GM18498 (cell line): Measurements from ENCODE around the gene JAZF1.

Source experiments
- ATAC-seq: cut with Tn5 transposase; IDR thresholded peaks from one replicate; pipeline ENCODE4 v1.9.1; 2021; ENCODE audit warnings: mild to moderate bottlenecking, moderate library complexity; ENCODE audit not compliant: unreplicated experiment

Gene JAZF1

DNA sequence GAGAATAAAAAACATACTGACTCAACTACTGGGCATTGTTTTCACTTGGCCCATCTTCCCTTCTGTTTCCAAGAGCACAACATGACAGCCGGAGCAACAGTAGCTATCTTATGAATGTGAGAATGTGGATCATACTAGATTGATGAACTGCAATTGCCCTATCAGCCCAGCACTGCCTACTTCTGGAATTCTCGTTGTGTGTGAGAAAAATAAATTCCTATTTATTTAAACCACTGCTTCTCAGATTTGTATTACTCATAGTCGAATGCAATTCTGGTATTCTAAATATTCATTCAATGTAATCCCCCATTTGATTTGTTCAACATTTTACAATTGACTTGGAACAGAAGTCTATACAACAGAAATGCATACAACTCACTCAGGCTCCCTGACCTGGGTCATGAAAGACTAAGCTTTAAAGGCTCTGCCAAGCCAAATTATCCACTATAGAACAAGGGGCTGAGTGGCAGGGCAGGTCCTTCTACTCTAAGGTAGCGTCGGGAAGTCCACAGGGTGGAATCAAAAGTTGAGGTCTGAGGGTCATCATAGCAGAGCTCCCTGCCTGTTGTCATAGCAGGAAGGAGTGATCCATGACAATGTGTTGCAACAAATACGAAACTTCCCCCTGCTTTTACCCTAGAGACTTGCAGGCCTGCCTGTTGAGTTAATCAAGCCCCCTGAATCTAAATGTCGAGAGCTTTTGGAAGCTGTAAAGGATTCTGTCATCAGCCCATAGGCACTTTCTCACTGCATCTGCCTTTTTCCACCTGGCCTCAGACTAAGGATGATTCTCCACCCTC lies 12.4 kb upstream of the JAZF1 start:
- ATAC-seq, result no peak

DNA sequence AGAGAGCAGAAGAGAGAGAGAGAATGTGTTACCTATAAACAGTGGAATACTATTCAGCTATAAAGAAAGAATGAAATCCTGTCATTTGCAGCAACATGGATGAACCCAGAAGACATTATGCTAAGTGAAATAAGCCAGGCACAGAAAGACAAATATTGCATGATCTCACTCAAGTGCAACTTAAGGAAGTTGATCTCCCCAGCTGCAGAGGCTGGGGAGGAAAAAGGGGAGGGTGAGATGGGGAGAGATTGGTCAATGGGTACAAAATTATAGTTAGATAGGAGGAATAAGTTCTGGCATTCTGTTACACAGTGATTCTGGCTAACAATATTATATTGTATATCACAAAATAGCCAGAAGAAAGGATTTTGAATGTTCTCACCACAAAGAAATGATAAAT lies 11.2 kb upstream of the JAZF1 start:
- ATAC-seq, result no peak

DNA sequence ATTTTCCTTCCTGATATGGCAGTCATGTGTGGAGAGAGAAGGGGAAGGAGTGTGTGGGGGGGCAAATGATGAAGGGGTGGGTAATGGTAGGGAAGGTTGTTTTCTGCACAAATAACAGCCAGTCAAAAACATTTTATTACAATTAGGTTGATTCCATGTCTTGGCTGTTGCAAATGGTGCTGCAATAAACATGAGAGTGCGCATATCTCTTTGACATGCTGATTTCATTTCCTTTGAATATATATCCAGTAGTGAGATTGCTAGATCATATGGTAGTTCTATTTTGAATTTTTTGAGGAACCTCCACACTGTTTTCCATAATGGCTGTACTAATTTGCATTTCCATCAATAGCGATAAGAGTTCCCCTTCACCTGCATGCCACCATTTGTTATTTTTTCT lies 10.6 kb upstream of the JAZF1 start:
- no peak for ATAC-seq

DNA sequence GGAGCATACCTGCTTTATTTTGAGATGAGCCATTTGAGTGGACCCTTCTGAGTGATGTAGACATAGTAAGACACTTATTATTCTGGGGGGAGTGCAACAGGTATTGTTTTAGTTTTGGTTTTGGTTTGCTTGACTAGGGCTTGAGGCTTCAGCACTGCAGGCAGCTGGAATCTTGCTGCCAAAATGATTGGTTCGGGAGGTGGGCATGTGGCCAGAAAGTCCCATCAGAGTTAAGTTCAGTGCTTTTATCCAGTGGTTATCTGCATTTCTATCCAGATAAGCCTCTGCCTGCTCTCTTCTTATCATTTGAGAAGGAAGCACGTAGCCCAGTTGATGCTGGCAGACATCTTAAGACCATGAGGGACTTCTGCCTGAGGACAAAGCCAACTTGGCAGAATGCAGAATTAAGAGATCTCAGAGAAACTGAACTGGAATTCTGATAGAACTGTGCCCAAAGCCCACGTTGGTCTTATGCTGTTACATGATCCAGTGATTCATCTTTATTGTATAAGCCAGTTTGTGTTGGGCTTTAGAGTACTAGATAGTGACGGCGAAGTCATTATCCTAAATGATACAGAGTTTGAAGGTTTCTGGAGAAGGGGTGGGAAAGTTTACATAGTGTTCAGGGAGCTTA lies 9.6 kb upstream of the JAZF1 start:
- no peak for ATAC-seq

DNA sequence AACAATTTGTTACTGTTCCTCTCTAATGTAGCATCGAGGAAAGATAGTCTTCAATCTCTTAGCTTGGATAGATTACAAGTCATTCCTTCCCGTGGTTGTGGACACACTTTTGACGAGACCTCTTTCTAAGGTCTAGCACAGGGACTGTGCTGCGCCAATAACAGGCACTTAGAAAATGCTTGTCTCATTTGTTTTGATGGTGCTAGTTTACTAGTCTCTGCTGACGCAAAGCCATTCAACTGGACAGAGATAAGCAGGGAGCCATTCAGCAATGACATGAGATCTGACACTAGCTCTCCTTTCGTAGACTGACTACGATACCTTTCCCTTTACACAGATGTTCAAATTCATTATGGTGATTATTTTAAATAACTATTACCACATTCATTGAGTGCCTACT lies 6.4 kb upstream of the JAZF1 start:
- ATAC-seq, result no peak

DNA sequence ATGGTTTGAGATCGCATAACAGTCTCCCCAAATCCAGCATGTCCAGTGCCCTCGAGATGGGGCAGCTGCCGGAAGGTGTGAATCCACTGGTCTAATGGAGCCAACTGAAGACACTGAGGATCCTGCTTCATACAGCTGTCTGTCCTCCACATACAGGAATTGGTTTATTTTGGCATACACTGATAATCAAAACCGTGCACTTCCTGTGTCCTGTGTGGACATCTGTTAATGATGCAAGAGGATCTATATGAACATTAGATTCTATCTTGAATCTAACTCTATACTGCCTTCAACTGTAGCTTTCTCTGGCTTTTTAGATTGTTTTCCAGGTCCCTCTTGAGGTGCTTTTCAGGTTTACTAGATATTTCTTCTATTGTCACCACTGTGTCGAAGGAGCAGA lies 3.0 kb upstream of the JAZF1 start:
- ATAC-seq, result no peak

DNA sequence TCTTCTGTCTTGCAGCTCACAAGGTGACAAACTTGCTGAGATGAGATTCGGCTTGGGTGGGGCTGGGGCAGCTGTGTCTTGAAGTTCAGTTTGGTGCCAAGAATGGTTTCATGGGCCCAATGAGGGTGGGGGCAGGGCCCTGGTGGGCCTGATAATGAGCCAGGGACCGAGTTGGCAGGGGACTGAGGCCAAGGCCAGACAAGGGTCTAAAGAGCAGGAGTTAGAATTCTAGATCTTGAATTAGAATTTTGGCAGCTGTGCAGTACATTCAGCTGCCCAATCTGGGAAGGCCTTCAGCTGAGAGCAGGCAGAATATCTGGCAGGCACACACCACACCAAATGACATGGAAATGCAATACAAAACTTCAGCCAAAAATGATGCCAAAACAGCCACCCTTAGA lies 1.5 kb upstream of the JAZF1 start:
- no peak for ATAC-seq

DNA sequence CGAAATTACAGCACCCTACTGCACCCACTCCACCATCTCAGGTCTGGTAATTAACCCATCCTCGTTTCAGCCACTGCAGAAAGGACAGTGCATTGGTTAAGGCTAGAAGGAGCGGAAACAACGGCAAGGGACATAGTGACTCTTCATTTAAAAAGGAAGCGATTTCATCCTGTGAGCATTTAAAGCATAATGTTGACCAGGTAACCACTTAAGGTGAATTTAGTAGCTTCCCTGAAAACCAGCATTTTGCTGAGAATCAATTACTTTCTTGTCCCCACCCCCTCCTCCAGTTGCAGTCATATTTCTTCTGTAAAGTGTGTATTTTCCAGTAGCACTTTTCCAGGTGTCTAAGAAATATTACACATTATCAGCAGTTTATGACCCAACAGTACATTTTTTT lies 821 bp upstream of the JAZF1 start:
- no peak for ATAC-seq

DNA sequence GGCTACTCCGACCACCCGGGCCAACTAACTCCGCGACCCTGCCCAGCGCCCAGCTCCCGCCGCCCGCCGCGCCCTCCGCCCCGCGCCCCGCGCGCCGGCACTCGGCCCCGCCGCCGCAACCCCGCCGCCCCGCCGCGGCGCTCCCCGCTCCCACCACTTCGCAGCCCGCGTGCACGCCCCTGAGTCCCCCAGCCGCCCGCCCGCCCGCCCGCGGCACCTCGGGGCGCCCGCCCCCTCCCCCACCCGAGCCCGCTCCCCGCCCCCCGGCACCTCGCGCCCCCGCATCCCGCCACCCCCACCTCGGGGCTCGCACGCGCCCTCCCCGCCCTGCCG lies 598 bp downstream of the JAZF1 start:
- no peak for ATAC-seq

DNA sequence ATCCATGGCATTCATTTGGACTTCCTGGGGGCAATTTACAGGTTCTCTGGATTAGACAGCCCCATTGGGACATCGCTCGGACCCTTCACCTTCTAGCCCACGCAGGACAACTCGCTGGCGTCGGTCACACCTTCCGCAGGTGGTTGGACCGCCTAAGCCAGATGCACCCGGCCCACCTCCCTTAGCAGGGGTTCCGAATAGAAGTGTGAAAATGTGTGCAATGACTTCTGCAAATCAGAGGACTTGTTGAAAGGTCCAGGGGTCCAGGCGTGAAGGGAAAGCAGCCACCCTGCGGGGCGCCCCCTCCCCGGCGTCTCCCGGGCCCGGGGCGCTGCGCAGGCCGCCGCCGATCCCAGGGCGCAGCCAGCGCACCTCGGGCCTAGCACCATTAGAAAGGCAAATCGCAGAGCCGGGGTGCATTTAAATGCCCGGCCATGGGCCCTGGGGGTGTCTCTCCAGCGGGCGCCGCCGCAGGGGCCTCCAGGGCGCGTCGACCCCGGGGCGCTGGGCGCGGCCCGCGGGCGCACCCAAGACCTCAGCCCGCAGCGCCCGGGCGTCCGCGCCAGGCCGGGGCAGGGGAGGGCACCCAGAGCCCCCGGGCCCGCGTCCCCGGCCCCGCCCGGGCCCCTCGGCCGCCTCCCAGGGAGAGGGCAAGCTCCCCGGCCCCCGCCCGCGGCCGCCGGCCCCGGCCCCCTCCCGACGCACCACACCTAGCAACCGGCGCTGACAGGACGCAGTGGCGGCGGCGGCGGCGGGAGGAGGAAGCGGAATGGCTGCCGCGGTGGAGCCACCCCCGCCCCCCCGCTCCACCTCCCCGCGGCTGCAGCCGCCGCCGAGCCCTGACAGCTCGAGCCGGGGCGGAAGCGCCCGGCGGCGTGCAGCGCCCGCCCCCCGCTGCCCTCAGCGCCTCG lies 1.2 kb downstream of the JAZF1 start:
- ATAC-seq, result peak; percentile 82

DNA sequence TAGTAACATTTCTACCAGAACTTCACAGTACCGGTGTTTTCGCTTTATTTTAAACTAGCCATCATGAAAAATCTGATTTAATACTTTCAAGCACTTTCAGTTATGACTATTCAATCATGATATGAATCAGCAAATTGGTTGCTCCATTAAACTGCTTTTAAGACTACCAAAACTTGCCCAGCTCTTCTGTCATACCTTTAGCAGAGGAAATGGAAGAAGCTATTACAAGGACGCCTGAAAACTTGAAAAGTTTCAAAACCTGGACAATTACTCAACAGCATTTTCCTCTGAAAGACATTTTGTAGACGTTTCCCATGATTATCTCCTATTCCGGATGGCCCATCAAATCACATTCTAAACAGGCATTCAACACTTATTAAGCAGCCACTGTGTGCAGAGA lies 2.0 kb downstream of the JAZF1 start:
- ATAC-seq, result no peak

DNA sequence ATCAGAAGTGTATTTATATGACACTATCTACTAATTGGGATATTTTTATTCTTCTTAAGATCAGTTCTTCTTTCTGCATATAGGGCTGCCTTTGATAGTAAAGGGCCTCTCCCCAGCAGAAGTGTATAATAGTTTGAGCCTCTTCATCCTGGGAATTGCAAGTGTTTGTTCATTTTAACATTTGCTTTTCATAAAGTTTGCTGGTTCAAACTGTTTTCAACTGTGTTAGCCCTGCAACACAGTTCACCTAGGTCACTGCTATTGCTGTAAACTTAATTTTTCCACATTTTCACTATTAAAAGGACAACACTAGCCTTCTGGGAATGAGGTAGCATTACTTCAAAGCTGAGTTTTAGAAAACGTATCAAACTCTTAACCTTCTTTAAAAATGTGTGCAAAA lies 2.8 kb downstream of the JAZF1 start:
- no peak for ATAC-seq

DNA sequence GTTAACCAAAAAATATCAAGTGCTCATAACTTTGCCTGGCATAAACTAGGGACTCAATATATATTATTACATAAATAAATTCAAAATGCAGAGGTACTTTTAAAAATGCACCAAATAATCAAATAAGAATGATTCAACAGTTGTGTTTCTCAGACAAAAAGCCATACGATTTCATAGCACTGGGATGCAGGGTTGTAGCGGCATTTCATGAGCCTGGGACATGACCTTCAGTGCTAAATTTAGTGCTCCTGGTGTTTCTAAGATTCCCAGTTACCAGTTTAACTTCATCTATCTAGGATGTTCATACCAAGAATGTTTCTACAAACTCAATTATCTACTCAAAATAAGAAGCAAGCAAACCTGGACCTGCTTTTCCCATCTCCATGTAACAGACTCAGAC lies 4.0 kb downstream of the JAZF1 start:
- ATAC-seq, result no peak

DNA sequence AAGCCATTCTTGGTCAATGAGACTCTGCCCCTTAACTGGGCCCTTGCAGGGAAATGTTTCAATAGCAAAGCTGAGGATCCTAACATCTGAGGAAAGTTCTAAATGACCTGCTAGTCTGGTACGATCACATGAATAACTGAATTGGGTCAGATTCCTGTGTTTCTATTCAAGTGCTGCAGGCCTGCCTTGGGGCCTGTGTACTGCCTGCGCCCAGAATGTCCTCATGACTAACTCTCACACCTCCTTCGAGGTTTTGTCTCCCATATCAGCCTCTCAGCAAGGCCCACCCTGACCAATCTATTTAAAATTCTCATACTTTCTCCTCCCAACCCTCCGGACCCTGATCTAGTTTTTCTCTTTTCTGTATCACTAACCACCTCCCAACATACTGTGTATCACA lies 4.4 kb downstream of the JAZF1 start:
- no peak for ATAC-seq

DNA sequence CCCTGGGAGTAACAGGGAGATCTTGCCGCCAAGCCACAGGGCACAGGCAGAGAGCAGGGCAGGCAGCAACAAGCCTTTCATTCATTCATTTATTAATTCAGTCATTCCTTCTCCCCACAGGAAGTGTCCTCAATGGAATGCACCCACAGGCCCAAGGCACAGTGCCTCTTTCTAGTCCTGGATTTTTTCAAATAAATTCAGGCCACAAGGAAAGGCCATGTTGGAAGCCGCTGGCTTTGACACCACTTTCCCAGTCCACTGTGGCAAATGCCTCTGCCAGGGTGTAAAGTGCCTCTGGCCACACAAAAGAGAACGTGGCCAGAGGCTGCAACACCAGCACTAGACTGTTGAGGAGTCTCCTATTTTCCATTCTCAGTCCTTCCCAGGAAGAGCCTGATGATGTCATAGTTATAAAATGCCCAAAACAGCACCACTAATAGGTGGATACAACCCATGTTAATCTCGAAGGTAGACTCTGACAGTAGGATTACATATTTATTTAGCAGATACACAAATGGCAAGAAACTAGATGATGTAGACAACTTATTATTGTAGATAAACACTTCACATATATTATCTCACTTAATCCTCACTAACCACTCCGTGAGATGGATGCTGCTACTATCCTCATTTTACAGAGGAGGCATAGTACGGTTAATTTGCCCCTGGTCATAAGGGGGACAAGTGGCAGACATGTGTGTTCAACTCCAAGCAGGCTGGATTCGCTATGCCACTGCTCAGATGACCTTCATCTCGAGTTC lies 5.5 kb downstream of the JAZF1 start:
- no peak for ATAC-seq

DNA sequence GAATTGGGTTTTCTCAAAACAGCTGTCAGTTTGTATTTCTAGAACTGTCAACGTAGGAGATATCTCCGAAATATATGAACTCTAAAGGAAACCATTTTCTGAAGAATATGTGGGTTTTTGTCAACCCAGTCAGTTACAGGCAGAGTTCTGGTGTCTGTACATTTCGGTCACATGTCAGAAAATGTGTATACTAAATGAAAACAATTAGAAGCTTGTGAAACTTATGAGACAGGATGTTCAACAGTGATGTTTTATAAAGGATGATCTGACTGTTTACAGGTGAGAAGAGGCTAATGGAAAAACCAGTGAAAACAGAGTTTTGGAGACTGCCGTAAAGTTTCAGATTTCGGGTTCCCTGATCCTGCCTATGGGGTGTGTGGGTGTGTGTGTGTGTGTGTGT lies 6.2 kb downstream of the JAZF1 start:
- no peak for ATAC-seq

DNA sequence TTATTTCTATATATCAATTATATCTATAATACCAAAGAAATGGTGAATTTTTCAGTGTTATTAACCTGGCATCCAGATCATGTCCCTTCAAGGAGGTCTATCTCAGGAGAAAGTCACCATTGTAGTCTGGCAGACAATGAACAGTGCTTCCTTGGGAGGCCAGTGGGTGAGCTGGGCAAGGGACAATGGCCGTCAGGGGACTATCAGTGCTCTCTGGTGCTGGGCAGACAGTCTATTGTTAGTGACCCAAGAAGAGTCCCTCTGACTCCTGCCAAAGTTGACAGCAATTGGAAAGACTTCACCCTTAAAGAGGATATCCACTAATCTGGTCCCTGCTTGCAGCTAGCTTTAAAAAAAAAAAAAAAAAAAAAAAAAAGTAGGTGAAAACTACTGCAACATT lies 7.1 kb downstream of the JAZF1 start:
- no peak for ATAC-seq

DNA sequence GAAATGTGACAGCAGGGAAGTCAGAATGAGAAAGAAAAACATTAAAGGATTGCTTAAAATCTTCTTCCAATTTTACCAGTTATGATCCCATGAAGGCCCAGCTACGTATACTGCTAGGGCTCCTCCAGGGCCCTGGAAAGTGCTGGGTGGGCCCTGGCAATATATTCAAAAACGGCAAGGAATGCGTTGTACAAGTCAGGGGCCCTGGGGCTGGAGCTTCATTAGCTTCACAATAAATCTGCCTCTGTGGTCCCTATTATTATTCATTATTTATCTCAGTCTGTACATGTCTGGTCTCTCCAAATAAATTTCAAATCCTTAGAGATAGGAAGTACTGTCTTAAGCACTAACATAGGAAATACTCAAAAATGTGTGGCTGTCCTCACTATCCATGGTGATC lies 7.6 kb downstream of the JAZF1 start:
- ATAC-seq, result no peak

DNA sequence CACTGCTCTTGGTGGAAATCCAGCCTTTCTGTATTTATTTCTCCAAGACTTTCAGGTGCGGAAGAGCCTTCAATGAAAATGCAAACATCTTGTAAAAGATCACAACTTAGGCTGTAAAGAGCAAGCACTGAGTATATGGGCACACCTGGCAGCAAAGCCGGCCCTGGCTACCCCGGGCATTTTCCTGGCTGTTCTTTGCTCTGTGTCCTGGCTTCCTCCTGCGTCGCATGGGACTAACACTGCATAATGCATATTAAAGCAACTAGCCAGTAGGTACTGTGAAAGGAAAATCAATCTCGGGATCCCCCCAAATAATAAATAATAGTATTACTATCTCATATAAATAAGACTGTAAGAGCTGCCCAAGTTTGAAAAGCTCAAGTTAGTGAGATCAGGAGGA lies 9.9 kb downstream of the JAZF1 start:
- no peak for ATAC-seq

DNA sequence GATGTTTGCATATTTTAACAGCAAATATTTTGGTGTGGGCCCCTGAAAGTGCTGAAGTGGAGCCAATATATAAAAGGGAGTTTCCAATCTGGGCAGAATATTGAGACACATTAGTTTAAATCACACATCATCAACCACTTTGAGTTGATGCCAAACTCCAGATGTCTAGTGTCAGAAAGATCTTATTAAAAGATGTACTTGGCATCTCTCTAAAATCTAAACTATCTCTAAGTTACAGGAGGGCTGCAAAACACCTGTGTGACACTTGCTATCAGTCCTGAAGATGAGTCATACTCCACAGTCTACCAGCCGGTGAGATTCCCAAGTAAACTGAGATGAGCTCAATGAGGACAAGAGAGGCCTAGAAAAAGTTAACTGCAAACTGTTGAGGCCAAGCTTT lies 11.4 kb downstream of the JAZF1 start:
- no peak for ATAC-seq
